ENCODE data around the gene SPAG8. TPM values are rescaled to one million over a fixed set of nuclear protein-coding genes. Genes with fewer than 3 reads are reported as not detected.

Gene SPAG8, protein sequence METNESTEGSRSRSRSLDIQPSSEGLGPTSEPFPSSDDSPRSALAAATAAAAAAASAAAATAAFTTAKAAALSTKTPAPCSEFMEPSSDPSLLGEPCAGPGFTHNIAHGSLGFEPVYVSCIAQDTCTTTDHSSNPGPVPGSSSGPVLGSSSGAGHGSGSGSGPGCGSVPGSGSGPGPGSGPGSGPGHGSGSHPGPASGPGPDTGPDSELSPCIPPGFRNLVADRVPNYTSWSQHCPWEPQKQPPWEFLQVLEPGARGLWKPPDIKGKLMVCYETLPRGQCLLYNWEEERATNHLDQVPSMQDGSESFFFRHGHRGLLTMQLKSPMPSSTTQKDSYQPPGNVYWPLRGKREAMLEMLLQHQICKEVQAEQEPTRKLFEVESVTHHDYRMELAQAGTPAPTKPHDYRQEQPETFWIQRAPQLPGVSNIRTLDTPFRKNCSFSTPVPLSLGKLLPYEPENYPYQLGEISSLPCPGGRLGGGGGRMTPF
- 2.9 and 3.2 TPM in 2 replicates for total RNA-seq
- long read RNA-seq, partial matches to known transcripts: 0 of 1 reads
- long read RNA-seq, other reads (novel, unspliced or antisense): 1 of 1 reads

DNA sequence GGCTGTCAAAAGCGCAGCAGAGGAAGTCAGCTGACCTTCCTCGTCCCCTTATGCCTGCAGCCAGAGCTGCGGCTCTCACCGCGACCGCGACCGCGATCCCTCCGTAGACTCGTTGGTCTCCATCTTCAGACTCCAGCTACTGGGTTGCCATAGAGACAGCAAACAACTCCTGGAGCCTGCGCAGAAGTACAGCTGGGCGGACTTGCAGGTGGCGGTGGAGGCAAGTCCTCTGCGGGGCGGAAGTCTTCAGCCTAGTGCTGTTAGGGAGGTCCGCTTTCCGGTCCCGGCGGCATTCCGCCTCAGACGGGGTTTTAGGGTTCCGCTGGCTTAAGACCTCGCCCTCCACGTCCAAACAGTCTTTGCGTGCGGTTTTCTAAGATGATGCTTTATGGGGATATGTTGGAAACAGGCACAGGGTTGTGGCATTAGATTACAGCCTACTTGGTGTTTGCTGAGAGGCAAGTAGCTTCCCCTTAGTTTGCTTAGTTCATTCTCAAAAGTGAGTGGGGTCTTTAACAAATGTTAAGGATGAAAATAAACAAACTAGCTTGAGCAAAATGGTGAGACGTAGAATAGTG, at the start of gene SPAG8:
Gene SPAG8, minus strand, starts transcription at position 238 of the 578 bp plus-strand sequence. Its CDS starts 115 bp downstream, at position 123.
- H3K4me3 Mint-ChIP-seq (ENCODE audit: low read depth): peak within 1 kb of the TSS; percentile 77
- H3K27ac Mint-ChIP-seq: peak within 1 kb of the TSS; percentile 94
- H3K9me3 Mint-ChIP-seq (ENCODE audit: low read depth): peaks cover 3% of the 10 kb centered on the region
- H3K4me1 Mint-ChIP-seq (ENCODE audit: low read depth): peaks cover 21% of the 10 kb centered on the region
- no peaks in the 10 kb centered on the region for H3K27me3 Mint-ChIP-seq
- TF ChIP-seq, protein P1, sequence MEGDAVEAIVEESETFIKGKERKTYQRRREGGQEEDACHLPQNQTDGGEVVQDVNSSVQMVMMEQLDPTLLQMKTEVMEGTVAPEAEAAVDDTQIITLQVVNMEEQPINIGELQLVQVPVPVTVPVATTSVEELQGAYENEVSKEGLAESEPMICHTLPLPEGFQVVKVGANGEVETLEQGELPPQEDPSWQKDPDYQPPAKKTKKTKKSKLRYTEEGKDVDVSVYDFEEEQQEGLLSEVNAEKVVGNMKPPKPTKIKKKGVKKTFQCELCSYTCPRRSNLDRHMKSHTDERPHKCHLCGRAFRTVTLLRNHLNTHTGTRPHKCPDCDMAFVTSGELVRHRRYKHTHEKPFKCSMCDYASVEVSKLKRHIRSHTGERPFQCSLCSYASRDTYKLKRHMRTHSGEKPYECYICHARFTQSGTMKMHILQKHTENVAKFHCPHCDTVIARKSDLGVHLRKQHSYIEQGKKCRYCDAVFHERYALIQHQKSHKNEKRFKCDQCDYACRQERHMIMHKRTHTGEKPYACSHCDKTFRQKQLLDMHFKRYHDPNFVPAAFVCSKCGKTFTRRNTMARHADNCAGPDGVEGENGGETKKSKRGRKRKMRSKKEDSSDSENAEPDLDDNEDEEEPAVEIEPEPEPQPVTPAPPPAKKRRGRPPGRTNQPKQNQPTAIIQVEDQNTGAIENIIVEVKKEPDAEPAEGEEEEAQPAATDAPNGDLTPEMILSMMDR (IDR thresholded peaks at IDR 0.05; ENCODE audit: unreplicated experiment): no peak
- DNase-seq (ENCODE audit: low spot score, unreplicated experiment): peak; percentile 75
- H3K36me3 Mint-ChIP-seq (ENCODE audit: insufficient read depth): peaks cover 1% of the 10 kb centered on the region

DNA sequence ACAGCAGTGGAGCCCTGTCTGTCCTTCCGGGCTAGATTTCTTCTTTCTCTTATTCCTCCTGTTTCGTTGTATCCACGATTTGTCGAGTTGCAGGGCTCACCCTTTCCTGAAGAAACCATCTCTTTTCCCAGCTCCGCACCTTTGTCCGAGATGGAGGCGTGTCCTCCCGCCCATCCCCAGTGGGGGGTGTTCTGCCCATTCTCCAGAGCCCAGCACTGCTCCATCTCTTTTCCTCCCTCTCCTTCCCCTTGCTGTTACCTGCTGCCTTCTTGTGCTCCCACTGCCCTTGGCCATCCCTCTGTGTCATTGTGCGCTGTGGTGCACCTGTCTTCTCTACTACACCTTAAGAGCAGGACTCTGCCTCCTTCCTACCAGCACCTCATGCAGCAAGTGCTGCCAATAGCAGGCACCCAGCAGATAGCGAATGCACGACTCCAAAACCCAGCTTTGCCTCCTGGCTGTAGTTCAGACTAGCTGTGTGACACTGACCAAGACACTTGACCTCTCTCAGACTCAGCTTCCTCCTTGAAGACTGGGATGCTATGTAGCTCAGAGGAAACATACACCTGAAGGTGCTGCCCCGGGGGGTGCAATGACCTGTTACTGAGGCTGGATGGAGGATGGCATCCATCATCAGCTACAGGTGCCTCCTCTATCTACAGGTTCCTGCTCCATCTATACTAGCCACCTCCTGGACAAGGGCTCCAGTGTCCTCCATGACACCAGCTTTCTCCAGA, 49.3 kb upstream of the SPAG8 start:
- TF ChIP-seq, protein P1 (IDR thresholded peaks at IDR 0.05; ENCODE audit: unreplicated experiment): no peak
- H3K4me3 Mint-ChIP-seq (ENCODE audit: low read depth): no peak overlapping the region
- H3K27me3 Mint-ChIP-seq: peaks cover 49% of the 10 kb centered on the region
- H3K27ac Mint-ChIP-seq: no peak overlapping the region
- no peak for DNase-seq (ENCODE audit: low spot score, unreplicated experiment)
- peaks cover 2% of the 10 kb centered on the region for H3K36me3 Mint-ChIP-seq (ENCODE audit: insufficient read depth)
- no peaks in the 10 kb centered on the region for H3K9me3 Mint-ChIP-seq (ENCODE audit: low read depth)
- peaks cover 3% of the 10 kb centered on the region for H3K4me1 Mint-ChIP-seq (ENCODE audit: low read depth)

DNA sequence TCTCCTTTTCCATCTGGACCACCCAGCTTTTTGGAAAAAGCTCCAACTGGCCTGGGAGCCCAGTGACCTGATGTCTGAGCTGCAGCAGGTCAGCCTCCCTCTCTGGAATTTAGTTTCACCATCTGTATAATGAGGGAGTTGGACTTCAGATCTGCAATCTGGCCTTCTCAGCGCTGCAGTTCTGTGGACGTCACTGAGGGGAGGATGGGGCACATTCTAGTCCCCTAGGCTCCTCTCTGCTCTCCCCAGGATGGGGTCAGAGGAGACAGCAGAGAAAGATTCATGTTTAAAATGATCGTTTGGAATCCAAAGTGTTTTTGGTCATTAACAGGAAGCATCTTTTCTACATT, 47.9 kb upstream of the SPAG8 start:
- Mint-ChIP-seq H3K27me3 (peaks cover 43% of the 10 kb centered on the region), H3K4me1 (ENCODE audit: low read depth) (peaks cover 3% of the 10 kb centered on the region), H3K27ac (no peak overlapping the region), H3K9me3 (ENCODE audit: low read depth) (no peaks in the 10 kb centered on the region), H3K36me3 (ENCODE audit: insufficient read depth) (peaks cover 2% of the 10 kb centered on the region), H3K4me3 (ENCODE audit: low read depth) (no peak overlapping the region)
- TF ChIP-seq, protein P1 (IDR thresholded peaks at IDR 0.05; ENCODE audit: unreplicated experiment): no peak
- no peak for DNase-seq (ENCODE audit: low spot score, unreplicated experiment)

DNA sequence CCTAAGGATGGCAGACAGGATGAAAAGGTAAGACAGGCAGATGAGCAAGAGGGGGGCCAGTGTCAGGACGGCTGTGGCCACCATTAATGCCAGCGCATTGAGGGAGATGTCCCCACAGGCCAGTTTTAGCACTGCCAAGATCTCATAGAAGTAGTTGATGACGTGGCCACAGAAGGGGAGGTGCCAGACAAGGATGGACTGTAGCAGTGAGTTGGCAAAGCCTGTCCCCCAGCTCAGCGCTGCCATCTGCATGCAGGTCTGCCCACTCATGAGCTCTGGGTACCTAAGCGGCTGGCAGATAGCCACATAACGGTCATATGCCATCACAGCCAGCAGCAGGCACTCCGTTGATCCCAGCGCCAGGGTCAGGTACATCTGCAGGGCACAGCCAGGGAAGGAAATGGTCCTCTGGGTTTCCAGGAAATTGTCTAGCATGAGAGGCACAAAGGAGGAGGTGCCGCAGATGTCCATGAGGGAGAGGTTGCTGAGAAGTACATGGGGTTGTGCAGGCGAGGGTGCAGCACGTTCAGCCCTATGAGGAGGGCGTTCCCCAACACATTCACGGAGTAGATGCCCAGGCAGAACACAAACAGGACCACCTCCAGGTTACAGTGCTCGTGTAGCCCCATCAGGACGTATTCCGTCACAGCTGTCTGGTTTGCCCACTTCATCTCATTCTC, 47.4 kb upstream of the SPAG8 start:
- peaks cover 2% of the 10 kb centered on the region for H3K36me3 Mint-ChIP-seq (ENCODE audit: insufficient read depth)
- H3K4me1 Mint-ChIP-seq (ENCODE audit: low read depth): peaks cover 3% of the 10 kb centered on the region
- peaks cover 43% of the 10 kb centered on the region for H3K27me3 Mint-ChIP-seq
- peak; percentile 6 for DNase-seq (ENCODE audit: low spot score, unreplicated experiment)
- no peak overlapping the region for H3K27ac Mint-ChIP-seq
- H3K9me3 Mint-ChIP-seq (ENCODE audit: low read depth): no peaks in the 10 kb centered on the region
- TF ChIP-seq, protein P1 (IDR thresholded peaks at IDR 0.05; ENCODE audit: unreplicated experiment): no peak
- H3K4me3 Mint-ChIP-seq (ENCODE audit: low read depth): no peak overlapping the region
